Activated CD8-positive, alpha-beta memory T cell treated with anti-CD3 and anti-CD28 coated beads, Interleukin-2, amount 50 U/mL, for 48 hours (primary cell): ENCODE measurements around the gene PHF21B.
"Not testable (repeated sequence)": the region's sequence is repeated elsewhere in the genome, so short reads cannot be mapped to it uniquely, and the experiment has no call there.

Experiments used
- DNase-seq: peaks from one replicate; pipeline ENCODE4 v3.0.0-alpha.2; 2020

Gene PHF21B

DNA sequence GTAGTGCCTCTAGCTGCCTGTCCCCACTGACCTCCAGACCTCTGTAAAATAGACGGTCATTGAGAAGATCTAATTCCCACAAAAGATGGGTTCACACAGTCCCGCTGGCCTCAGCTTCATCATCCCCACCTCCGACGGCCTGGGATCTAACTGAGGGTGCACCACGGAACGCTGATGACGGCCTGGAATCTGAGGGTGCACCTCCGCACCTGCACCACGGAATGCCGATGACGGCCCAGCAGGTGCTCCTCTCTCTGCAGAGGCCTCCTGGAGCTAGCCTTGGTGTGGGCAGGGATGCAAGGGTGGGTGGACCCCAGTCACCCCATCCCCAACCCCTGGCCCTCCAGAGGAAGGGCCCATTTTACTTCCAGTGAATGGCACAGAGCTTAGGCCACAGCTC, 77.3 kb downstream of the PHF21B start:
- no peak for DNase-seq

DNA sequence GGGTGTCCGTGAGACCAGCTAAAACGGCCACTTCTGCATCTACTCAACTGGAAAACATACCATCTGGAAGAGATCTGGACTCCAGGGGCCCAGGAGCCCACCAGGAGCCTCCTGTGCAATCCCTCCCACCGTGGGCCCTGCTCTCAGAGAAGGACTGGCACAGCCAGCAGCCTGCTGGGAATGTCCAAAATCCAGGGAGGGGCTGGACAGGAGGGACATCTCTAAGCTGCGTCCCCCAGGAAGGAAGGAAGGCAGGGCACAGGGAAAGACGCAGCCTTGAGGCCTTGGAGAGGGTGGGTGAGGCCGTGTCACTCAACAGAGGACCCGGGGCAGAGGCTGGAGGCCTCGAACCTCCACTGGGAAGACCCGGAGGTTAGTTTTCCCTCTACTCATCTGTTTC, 78.0 kb downstream of the PHF21B start:
- no peak for DNase-seq

DNA sequence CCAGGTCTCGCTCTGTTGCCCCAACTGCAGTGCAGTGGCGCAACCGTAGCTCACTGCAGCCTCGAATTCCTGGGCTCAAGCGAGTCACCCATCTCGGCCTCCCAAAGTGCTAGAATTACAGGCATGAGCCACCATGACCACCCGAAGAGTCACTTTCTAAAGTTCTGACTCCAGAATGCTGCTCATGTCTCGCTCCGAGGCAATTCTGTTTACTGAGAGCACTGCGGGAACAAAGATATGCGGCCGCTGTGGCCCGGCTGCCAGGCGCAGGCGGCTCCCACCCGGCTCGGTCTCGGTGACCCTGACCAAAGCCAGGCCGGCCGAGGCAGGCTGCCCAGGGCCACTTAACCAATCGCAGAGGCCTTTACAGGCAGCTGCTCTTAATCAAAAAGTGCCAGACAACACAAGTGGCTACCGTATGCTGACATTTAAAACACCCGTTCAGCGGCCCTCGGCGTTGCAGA, 78.7 kb downstream of the PHF21B start:
- DNase-seq: no peak

DNA sequence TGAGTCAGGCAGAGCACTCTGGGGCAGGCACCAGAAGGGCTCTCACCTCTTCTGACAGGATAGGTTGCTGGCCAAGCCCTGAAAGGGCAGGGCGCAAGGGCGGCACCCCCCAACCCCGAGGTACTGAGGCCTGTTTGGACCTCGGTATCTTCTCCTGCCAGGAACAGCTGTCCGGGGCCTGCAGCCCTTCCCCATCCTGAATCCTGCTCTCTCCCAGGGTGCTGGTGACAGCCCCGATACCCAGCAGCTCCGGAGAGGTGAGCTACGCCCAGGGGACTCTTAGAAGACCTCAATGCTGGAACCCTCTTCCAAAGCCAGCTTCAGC, 79.1 kb downstream of the PHF21B start:
- DNase-seq: no peak

DNA sequence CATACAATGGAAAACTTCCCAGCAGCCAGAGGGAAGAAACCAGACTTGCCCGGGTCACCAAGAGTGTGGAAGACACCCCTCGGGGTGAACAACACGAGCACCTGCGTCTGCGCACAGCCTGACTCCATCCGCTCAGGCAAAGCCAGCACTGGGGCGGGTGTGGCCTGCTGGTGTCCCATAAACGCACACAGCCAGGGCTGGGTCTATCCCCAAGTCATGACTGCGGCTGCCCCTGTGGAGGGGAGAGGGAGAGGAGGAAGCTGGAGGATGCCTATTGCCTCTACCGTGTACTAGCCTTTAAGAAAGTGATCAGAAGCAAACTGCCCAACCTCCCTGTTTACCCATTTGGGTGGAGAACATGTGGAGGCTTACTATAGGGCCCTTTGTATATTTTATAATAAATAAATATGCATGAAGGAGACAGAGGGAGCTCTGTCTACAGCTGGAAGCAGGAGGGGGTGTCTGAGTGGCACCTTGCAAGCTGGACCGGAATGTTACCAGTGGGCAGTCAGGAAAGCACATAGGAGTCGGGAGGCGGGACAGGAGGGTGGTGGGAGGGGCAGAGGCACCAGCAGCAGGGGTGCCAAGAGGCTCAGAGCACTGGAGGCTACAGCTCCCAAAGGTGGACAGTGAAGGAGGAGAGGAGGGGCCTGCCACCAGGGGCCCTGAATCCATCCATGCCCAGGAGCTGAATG, 79.6 kb downstream of the PHF21B start:
- DNase-seq: no peak

DNA sequence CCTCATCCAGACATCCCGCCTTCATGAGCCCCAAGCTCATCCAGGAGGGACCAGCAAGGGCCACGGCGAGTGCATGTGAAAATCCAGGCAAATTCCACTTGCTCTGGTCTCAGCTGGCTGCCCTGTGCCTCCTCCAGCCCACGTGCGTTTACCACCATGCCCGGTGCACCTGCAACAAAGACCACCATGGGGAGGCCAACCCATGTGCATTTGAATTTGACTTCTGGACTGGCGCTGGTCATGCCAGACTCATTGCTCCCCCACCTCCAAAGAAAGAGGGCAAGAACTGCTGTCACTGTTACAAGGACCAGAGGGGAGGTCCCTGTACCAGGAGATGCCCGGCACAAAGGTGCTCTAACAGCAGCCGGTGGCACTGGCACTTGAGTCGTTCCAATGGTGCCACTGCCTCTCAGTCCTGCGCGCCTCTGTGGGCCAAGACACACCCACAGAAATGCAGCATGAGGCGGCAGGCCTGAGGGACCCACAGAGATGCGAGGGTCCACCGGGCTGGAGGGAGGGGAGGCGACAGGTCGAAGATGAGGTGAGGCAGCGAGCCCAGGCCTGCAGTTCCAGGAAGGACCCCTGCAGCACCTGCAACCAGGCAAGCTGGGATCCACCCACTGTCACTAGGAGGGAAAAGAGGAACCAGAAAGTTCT, 80.3 kb downstream of the PHF21B start:
- no peak for DNase-seq

DNA sequence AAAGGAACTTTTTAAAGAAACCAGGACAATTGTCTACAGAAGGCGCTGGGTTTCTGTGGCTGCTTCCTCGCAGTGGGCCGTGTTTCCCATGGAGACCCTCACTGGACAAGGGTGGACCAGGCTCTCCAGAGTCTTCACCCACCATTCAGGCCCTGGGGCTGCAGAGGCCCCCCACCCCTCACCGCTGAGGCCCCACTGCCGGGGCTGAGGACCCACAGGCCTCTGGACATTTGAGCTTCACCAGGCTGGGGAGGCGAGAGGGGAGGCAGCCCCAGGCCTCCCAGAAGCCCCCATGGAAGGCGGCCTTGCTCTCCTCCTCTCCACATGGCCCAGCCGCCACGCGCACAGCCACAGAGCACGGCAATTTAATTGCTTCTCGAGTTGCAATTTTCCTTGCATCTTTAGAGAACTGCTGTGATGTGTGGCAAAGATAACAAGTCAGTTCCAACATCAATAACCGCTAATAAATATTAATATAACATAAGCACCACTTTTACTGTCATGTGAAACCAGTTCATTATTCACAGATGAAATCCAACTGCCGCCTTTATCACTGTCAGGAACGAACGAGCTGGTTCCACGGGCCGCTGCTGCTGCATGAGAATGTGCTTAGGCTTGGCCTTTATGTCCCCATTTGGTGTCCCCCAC, 81.0 kb downstream of the PHF21B start:
- no peak for DNase-seq

DNA sequence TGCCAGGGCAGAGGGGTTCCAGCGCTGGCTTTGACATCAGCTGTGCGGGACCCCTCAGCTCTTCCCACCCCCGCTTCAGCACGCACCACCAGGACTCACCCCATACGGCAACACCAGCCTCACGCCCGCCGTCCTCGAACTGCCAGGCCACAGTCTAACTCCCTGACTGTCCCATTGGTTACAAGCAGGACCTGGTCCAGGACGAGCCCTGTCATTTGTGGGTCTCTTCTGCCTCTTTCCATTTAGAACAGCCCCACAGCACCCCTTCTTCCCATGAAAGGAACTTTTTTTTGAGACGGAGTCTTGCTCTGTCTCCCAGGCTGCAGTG, 81.7 kb downstream of the PHF21B start:
- DNase-seq: no peak

DNA sequence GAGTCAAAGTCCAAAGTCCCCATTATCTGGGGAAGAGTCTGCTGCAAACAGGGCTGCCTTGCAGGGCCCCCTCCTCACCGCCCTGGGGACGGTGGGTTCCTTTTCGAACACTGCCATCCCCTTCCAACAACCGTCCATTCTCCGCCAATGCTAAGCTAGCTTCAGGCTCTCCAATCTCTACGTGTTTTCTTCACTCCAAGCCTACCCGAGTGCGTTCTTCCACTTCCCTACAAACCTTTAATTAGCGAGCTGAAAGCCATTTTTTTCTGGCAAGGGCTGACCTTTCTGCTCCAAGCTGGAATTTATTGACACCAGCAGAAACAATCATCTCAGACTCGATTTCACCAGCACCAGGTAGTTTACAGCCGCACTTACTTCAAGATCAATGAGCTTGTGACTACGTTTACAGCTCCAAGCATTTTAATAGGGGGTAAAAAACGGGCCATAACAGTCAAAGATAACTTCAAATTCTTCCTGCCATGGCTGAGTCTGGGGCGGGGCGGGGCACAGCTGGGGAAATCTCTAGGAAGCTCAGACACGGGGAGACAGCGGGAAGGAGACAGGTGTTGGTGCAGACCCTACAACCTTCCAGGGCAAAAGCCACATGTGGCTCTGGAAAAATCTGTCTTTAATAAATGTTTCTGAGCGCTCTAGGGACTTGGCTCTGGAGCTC, 82.2 kb downstream of the PHF21B start:
- DNase-seq: no peak

DNA sequence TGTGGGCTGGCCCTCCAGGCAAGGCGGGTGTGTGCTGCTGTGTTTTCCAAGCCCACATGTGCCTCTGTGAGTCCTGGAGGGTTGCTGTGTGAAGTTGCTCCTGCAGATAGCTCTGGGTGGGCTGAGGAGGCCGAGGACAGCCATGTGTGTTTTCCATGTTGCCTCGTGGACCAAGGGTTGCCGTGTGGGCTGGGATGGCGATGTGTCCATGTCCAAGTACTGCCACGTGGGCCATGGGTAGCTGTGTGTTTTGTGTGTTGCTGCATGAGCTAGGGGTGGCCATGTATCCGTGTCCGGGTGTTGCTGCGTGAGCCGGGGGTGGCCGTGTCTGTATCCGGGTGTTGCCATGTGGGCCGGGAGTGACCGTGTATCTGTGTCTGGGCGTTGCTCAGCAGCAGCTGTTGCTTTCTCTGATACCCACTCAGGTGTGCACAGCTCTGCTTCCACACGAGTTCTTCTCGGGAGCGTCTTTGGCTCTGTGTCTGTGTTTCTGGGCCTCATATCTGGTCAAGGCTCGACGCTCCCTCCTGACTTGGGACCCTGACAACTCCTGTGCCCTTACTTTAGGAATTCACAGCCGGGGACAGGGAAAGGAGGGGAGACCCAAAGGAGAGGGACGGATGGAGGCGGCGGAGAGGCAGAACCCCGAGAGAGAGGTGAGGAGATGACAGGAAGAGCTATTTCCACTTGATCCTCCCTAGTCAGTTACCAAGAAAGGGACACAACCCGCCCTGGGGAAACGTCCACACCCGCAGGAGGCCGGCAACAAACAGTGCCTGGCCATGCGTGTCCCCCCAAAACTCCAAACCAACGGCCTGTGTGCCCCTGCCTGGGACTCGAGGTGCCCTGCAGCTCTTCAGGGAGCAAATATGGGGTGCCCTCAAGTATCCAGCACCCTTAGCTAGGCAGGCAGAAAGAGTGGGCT, 83.1 kb downstream of the PHF21B start:
- DNase-seq: no peak

DNA sequence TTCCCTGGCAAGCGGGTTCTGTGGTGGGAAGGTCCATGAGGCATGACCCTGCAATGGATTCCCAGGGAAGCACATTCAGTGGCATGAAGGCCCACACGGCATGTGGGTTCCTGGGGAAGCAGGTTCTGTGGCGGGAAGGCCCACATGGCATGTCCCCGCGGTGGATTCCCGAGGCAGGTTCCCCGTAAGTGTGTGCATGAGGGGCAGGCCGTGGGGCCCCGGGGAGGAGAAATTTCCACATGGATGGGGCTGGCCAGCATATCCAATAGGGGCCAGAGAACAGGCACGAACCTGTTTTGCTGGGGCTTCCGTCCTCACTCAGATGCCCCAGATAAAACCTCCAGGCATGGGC, 83.7 kb downstream of the PHF21B start:
- no peak for DNase-seq

DNA sequence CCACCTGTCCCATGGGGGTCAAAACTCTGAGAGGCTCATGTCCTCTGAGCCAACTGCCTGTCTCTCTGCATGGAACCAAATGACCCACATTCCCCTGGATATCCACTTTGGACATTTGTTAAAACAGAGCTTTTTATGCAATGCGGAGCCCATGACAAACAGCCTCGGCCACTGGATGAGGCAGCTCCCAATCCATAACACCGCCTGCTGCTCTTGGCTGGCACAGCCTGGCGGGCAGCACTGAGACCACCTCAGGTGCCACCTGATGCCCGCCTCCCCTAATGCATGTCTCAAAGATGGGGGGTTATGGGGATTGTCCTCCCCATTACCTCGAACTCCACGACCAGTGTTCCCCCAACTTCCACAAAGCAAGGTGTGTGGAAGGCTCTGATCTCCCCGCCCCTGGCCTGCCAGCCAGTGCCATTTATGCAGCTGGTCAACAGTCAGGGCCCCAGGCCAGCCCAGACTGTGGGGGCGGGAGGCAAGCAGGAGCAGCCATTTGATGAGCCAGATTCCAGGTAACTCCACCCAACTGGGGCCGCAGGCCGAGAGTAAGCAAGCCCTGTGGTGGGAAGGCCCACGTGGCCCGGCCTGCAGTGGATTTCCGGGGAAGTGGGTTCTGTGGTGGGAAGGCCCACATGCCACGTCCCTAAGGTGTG, 84.2 kb downstream of the PHF21B start:
- DNase-seq: no peak

DNA sequence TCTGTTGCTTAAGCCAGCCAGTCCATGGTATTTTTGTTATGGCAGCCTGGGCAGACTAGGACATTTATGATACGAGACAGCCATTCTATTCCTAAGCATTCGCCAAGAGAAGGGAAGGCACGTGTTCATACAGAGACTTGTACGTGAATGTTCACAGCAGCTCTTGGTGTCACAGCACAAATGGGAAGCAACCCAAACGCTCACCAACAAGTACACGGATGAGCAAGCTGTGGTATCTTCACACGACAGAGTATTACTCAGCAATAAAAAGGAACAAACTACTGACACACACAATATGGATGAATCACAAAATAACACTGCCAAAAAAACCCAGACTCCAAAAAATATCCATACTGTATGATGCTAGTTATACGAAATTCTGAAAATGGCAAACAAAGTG, 85.1 kb downstream of the PHF21B start:
- no peak for DNase-seq

DNA sequence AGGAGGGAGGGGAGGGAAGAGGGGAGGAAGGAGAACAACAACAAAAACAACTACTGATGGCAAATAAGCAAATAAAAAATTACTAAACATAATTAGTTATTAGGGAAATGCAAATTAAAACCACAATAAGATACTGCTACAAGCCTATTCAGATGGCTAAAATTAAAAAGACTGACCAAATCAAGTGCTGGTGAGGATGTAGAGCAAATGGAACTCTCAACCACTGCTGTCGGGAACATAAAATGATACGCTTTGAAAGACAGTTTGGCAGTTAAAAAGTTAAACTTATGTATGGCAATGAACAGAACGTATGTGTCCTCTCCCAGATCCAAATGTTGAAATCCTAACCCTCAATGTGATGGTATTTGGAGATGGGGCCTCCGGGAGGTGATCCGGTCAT, 85.7 kb downstream of the PHF21B start:
- DNase-seq: no peak

DNA sequence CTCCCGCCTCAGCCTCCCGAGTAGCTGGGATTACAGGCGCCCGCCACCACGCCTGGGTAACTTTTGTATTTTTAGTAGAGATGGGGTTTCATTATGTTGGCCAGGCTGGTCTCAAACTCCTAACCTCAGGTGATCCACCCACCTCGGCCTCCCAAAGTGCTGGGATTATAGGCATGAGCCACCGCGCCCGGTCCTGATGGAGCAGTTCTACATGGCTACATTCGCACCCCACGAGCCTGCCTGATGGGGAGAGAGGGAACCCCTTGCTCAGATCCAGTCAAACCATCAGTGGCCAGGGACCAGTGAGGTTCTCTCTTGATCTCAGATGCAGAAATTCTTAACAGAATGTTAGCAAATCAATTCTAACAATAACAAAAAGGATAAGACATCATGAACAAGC, 88.0 kb downstream of the PHF21B start:
- DNase-seq: not testable (repeated sequence)

DNA sequence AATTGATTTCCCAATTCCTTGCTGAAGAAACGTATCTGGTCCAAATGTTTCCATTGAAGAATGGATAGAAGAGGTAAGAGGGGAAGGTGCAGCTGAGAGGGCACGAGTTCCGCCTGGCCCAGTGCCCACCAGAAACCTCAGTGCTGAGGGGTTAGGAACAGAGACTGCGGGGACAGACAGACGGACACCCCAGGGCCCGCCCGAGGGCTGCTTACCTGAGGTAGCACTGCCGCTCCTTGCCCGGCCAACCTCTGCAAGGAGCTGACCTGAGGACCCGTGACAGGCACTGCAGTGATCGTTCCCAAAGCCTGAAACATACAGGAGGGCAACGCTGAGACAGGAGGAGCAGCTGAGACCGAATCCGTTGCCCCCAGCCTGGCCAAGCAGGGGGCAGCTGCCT, 89.6 kb downstream of the PHF21B start:
- no peak for DNase-seq

DNA sequence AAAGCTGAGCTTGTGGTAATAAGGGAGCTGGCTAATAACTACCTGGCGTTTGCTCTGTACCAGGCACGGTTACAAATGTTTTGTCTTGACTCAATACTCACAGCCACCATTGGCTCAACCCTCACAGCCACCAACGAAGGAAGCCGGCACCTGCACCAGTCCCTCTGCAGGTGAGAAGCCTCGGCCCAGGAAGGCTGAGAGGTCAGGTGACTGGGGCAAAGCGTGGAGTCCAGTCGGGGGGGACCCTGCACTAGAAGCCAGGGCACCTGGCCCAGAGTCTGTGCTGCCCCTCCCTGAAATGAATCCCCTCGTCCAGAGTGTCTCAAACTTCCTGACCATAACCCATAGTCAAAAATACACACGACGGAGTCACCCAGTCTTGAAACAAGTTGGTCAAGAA, 90.1 kb downstream of the PHF21B start:
- no peak for DNase-seq

DNA sequence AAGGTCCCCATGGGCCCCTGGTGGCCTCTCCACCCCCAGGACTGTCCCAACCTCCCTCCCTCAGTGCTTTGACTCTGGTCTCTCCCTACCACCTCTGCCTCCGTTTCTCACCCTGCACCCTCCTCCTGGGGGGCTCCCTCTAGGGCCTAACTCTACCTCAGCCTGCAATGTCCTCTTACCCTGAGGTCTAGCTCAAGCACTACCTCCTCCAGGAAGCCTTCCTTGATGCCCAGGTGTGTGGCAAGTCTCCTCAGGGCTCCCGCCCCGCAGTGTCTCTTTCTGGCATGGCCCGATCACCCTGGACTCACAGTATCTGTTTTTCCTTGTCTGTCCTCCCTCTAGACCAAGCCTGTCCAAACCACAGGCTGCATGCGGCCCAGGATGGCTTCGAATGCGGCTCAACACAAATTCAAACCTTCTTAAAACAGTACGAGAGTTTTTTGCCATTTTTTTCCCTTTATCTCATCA, 90.8 kb downstream of the PHF21B start:
- DNase-seq: no peak

DNA sequence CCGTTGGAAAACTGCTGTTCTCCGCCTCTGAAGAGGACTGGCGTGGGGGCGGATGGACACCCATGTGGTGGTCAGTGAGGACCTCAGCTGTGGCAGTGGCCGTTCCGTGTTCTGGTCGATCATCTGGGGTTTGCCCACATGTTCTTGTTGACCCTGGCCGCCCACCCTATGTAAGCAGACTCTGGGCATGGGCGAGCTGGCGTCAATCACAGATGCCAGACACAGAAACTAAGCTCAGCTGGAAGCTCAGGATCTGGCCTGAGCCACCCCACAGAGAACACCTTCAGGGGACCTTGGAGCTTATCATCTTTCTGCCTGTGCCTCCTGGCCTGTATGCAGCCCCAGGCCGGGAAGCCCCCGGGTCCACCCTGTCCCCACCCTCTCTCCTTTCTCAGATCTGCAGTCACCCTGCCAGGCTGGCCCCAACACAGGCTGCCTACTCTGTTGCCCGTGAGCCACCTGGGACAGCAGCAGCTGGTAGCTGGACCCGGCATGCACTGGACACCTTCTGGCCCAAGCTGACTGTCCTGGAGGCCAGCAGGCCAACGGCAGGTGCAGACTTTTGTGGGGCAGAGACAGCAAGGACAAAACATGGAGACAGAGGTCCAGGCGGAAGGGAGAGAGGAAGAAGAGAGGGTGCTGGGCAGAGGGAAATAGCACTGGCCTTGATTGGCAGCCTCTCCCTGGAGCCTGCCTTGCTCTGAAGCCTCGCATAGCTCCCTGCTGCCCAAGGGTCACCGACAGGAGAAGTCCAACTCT, 91.5 kb downstream of the PHF21B start:
- DNase-seq: no peak

DNA sequence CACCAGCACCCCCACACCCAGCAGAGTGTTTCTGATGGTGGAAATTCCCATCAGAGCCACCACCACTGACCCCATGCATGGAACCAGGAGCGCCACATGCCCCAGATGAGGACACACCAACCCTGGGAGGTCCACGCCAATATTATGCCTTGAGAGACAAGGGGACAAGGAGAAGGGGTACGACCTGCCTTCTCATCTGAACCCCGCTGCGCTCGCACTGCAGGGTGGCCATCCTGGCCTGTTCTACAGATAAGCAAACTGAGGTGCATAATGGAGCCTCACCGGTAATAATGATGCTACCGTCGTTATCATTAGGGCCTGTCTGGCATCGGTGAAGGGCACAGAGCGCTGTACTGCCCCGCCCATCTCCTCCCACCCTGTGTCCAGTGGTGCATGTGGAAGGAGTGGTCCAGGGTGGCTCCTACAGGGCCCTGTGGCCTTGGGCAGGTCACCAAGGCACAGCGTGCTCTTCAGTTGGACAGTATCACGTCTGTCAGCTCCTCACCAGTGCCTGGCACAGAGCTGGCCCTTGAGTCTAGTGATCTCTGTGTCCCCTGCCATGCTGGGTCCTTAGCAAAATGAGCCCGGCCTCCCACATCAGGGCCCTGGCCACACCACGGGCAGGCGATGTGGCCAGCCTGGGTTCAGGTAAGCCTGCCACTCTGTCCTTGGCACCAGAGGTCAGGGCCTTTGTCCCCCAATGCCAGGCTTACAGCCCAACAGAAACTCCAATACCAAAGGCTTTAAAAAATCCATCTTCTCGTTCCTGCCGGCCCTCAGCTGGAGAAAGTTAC, 92.2 kb downstream of the PHF21B start:
- DNase-seq: no peak
